H1 (cell line): Measurements from ENCODE around the gene PPP1R15B. TPM values are rescaled to one million over a fixed set of nuclear protein-coding genes. Genes with fewer than 3 reads are reported as not detected.

Experiments used
- CTCF ChIA-PET: fragments of 300-600 bp; sonication (Branson Sonifier 250); formaldehyde crosslinking; loops from one replicate; lab custom pipeline; 2021; ENCODE audit not compliant: partially characterized antibody; lab: Charles Lee
- POLR2A ChIA-PET: fragments of 300-600 bp; sonication (Branson Sonifier 250); formaldehyde crosslinking; loops from one replicate; lab custom pipeline; 2021; ENCODE audit warnings: inconsistent platforms; ENCODE audit not compliant: partially characterized antibody; lab: Charles Lee
- DNase-seq, 2 experiments: peaks; one replicate each; pipeline versions ENCODE4 v3.0.0 to v3.0.0-alpha.2; 2010 to 2022; ENCODE audit warnings: low spot score in 2 of 2, low read depth in 1 of 2, mixed read lengths in 1 of 2
- FAIRE-seq: peaks from 2 replicates; lab custom pipeline; 2011; peaks lifted over from hg19 to GRCh38; lab: Jason Lieb, UNC
- H2AFZ ChIP-seq: 2 replicates; pipeline ENCODE4 v1.8.1; 2012; ENCODE audit warnings: low read length, inconsistent platforms
- H2AK5ac ChIP-seq: 2 replicates; pipeline ENCODE4 v1.6.1; 2013; ENCODE audit warnings: low read depth, low read length
- H2BK120ac ChIP-seq: replicated peaks from 2 replicates; pipeline ENCODE3; 2013; ENCODE audit warnings: low read depth, low read length, inconsistent platforms
- H2BK12ac ChIP-seq: 2 replicates; pipeline ENCODE4 v1.6.1; 2013; ENCODE audit warnings: low read depth, low read length
- H2BK15ac ChIP-seq: 2 replicates; pipeline ENCODE4 v1.6.1; 2013; ENCODE audit warnings: low read length
- H2BK20ac ChIP-seq: 2 replicates; pipeline ENCODE4 v1.6.1; 2013; ENCODE audit warnings: low read length
- H2BK5ac ChIP-seq: 2 replicates; pipeline ENCODE4 v1.6.1; 2013; ENCODE audit warnings: low read depth, low read length
- H3K14ac ChIP-seq: 2 replicates; pipeline ENCODE4 v1.6.1; 2013; ENCODE audit warnings: inconsistent platforms; ENCODE audit not compliant: insufficient read length
- H3K18ac ChIP-seq: 2 replicates; pipeline ENCODE4 v1.6.1; 2013; ENCODE audit warnings: low read length; ENCODE audit errors: extremely low read depth
- H3K23ac ChIP-seq: 2 replicates; pipeline ENCODE4 v1.6.1; 2013; ENCODE audit warnings: inconsistent platforms; ENCODE audit not compliant: insufficient read length
- H3K23me2 ChIP-seq: 2 replicates; pipeline ENCODE4 v1.6.1; 2013; ENCODE audit warnings: low read depth, low read length
- H3K27ac ChIP-seq: 2 replicates; pipeline ENCODE4 v1.6.1; 2011; ENCODE audit warnings: low read depth, low read length, inconsistent platforms
- H3K27me3 ChIP-seq, 4 experiments: replicated peaks in 1 of 4; 1 replicate in 1 of 4; 2 replicates in 3 of 4; pipeline versions ENCODE4 v1.6.1 to v1.8.1; 2011 to 2013; ENCODE audit warnings: low read length in 3 of 4, mild to moderate bottlenecking in 3 of 4, inconsistent platforms in 2 of 4, mixed read lengths in 2 of 4, moderate library complexity in 1 of 4; ENCODE audit not compliant: control insufficient read depth in 3 of 4, insufficient read depth in 3 of 4; ENCODE audit errors: extremely low read depth in 1 of 4
- H3K36me3 ChIP-seq, 4 experiments: 2 replicates each; pipeline versions ENCODE4 v1.6.1 to v1.8.1; 2011 to 2013; ENCODE audit warnings: mild to moderate bottlenecking in 4 of 4, low read length in 3 of 4, moderate library complexity in 2 of 4, control low read depth in 1 of 4, inconsistent platforms in 1 of 4; ENCODE audit not compliant: insufficient read depth in 4 of 4, control insufficient read depth in 2 of 4
- H3K4ac ChIP-seq: replicated peaks from 2 replicates; pipeline ENCODE3; 2013; ENCODE audit warnings: low read length, low read depth, mixed read lengths, inconsistent platforms; ENCODE audit not compliant: insufficient read length
- H3K4me1 ChIP-seq, 4 experiments: replicated peaks in 1 of 4; 1 replicate in 1 of 4; 2 replicates in 3 of 4; pipeline versions ENCODE4 v1.6.1 to v1.8.1; 2011 to 2013; ENCODE audit warnings: low read length in 3 of 4, inconsistent platforms in 2 of 4, mixed read lengths in 1 of 4; ENCODE audit not compliant: insufficient read depth in 4 of 4, control insufficient read depth in 3 of 4
- H3K4me2 ChIP-seq, 2 experiments: 2 replicates each; pipeline versions ENCODE4 v1.6.1 to v1.8.1; 2011 to 2013; ENCODE audit warnings: low read depth in 2 of 2, low read length in 2 of 2, control low read depth in 1 of 2, inconsistent platforms in 1 of 2, mild to moderate bottlenecking in 1 of 2; ENCODE audit not compliant: insufficient read depth in 1 of 2
- H3K4me3 ChIP-seq, 4 experiments: fragments of 200-600, 300-600 bp in 1 of 4; sonication (generic), shearing (Covaris generic), sonication (Bioruptor Twin) in 1 of 4; 2 replicates each; pipeline versions ENCODE4 v1.5.1 to v1.8.1; 2011 to 2016; ENCODE audit warnings: low read length in 4 of 4, low read depth in 3 of 4, control low read depth in 2 of 4, inconsistent platforms in 2 of 4, mild to moderate bottlenecking in 2 of 4, mixed read lengths in 1 of 4, moderate library complexity in 1 of 4; ENCODE audit not compliant: insufficient read depth in 2 of 4; ENCODE audit errors: extremely low read depth in 1 of 4
- H3K56ac ChIP-seq: replicated peaks from 2 replicates; pipeline ENCODE3; 2013; ENCODE audit warnings: low read depth, mild to moderate bottlenecking, mixed read lengths, low read length, inconsistent platforms; ENCODE audit not compliant: insufficient read length
- H3K79me1 ChIP-seq: 2 replicates; pipeline ENCODE4 v1.6.1; 2013; ENCODE audit warnings: low read depth, low read length, control low read depth
- H3K79me2 ChIP-seq, 2 experiments: 2 replicates each; pipeline versions ENCODE4 v1.6.1 to v1.8.1; 2012 to 2013; ENCODE audit warnings: low read length in 2 of 2, mild to moderate bottlenecking in 2 of 2, inconsistent platforms in 1 of 2; ENCODE audit not compliant: insufficient read depth in 2 of 2, control insufficient read depth in 1 of 2
- H3K9ac ChIP-seq, 4 experiments: replicated peaks in 1 of 4; 1 replicate in 1 of 4; 2 replicates in 3 of 4; pipeline versions ENCODE4 v1.6.1 to v1.8.1; 2011 to 2013; ENCODE audit warnings: low read depth in 3 of 4, low read length in 3 of 4, control low read depth in 2 of 4, mild to moderate bottlenecking in 2 of 4, moderate library complexity in 2 of 4, inconsistent platforms in 1 of 4; ENCODE audit errors: extremely low read depth in 1 of 4
- H3K9me3 ChIP-seq, 2 experiments: 2 replicates each; pipeline versions ENCODE4 v1.6.1 to v1.8.1; 2012 to 2013; ENCODE audit warnings: mild to moderate bottlenecking in 2 of 2, moderate library complexity in 2 of 2, control low read depth in 1 of 2, inconsistent platforms in 1 of 2, low read depth in 1 of 2, low read length in 1 of 2, mixed read lengths in 1 of 2; ENCODE audit not compliant: insufficient read depth in 2 of 2
- H4K20me1 ChIP-seq, 2 experiments: replicated peaks in 1 of 2; 2 replicates each; pipeline versions ENCODE3 to v1.8.1; 2011 to 2013; ENCODE audit warnings: inconsistent platforms in 2 of 2, low read length in 2 of 2, mild to moderate bottlenecking in 1 of 2; ENCODE audit not compliant: insufficient read depth in 2 of 2, control insufficient read depth in 1 of 2
- H4K5ac ChIP-seq: 2 replicates; pipeline ENCODE4 v1.6.1; 2013; ENCODE audit warnings: low read length, low read depth, mixed read lengths, inconsistent platforms; ENCODE audit not compliant: insufficient read length
- H4K8ac ChIP-seq: 2 replicates; pipeline ENCODE4 v1.8.0; 2013; ENCODE audit warnings: mild to moderate bottlenecking, moderate library complexity, low read length, inconsistent platforms; ENCODE audit not compliant: insufficient read depth; ENCODE audit errors: extremely low read depth
- H4K91ac ChIP-seq: replicated peaks from 2 replicates; pipeline ENCODE3; 2013; ENCODE audit warnings: low read length, mixed read lengths, inconsistent platforms; ENCODE audit not compliant: insufficient read length
- BCL11A ChIP-seq, 2 experiments: IDR thresholded peaks; one replicate each; pipeline ENCODE4 v1.6.1; 2011; ENCODE audit warnings: low read depth in 2 of 2, low read length in 2 of 2, mild to moderate bottlenecking in 2 of 2
- CBX8 ChIP-seq: fragments of 300-800, 300-1000 bp; sonication (generic); IDR thresholded peaks from 2 replicates; pipeline ENCODE4 v1.7.1; 2016; ENCODE audit warnings: low read depth, low read length, borderline replicate concordance
- FOSL1 ChIP-seq: IDR thresholded peaks from 2 replicates; pipeline ENCODE4 v1.6.1; 2011; ENCODE audit warnings: mild to moderate bottlenecking, low read depth, low read length, moderate library complexity; ENCODE audit not compliant: insufficient read depth
- HDAC6 ChIP-seq: IDR thresholded peaks from one replicate; pipeline ENCODE4 v1.7.1; 2012; ENCODE audit warnings: low read depth, mild to moderate bottlenecking, inconsistent platforms, low read length, moderate library complexity
- JUN ChIP-seq: IDR thresholded peaks from 2 replicates; pipeline ENCODE4 v1.6.1; 2011; ENCODE audit warnings: low read depth, mild to moderate bottlenecking, improper control_type of control experiment, low read length
- KDM5A ChIP-seq: fragments of 200-600 bp; IDR thresholded peaks from 2 replicates; pipeline ENCODE4 v1.7.1; 2012; ENCODE audit warnings: mild to moderate bottlenecking, low read length, inconsistent platforms, mixed read lengths
- PHF8 ChIP-seq: fragments of 200-600 bp; sonication (generic); conservative IDR thresholded peaks from 2 replicates; pipeline ENCODE4 v1.7.1; 2012; ENCODE audit warnings: low read depth, mild to moderate bottlenecking, inconsistent platforms, low read length, moderate library complexity
- POU5F1 ChIP-seq: IDR thresholded peaks from 2 replicates; pipeline ENCODE4 v1.6.1; 2011; ENCODE audit warnings: low read depth, mild to moderate bottlenecking, low read length, moderate library complexity
- SIX5 ChIP-seq: IDR thresholded peaks from 2 replicates; pipeline ENCODE4 v1.6.1; 2011; ENCODE audit warnings: mild to moderate bottlenecking, low read depth, low read length
- SP2 ChIP-seq: IDR thresholded peaks from 2 replicates; pipeline ENCODE4 v1.6.1; 2012; ENCODE audit warnings: mild to moderate bottlenecking, low read length, inconsistent platforms
- TAF7 ChIP-seq: optimal IDR thresholded peaks from 2 replicates; pipeline ENCODE3; 2011; ENCODE audit warnings: low read depth, mild to moderate bottlenecking, inconsistent platforms, low read length, moderate library complexity, borderline replicate concordance
- ZNF274 ChIP-seq: IDR thresholded peaks from 2 replicates; pipeline ENCODE4 v1.7.0; 2012; ENCODE audit warnings: low read length, borderline replicate concordance; ENCODE audit errors: extremely low read depth
- WGBS, 2 experiments: shearing (Covaris generic) in 1 of 2; methylation state at CpG; one replicate each; pipeline versions ENCODE4 v1.1.6 to v1.1.7; 2013 to 2015; ENCODE audit warnings: low lambda C conversion rate in 2 of 2, mixed read lengths in 2 of 2, inconsistent platforms in 1 of 2, low coverage in 1 of 2, missing lambda C conversion rate in 1 of 2; ENCODE audit not compliant: insufficient replicate concordance in 2 of 2, insufficient coverage in 1 of 2, insufficient read length in 1 of 2; ENCODE audit errors: extremely low coverage in 1 of 2, missing lambda C conversion rate in 1 of 2; 5-methylcytosine and 5-hydroxymethylcytosine counted together
- polyA plus RNA-seq, 7 experiments: library from polyadenylated mRNA; depleted of rRNA in 3 of 7; stranded (reverse) in 5 of 7; unstranded in 2 of 7; fragments of >200 nt in 5 of 7; fragments of 200-250 nt in 2 of 7; gene quantifications; 1 replicate in 5 of 7; 2 replicates in 1 of 7; 4 replicates in 1 of 7; pipeline versions ENCODE4 v1.2.1 to v1.2.3, GENCODE V29; 2011 to 2013; ENCODE audit warnings: missing spikeins in 2 of 7, mixed read lengths in 2 of 7
- total RNA-seq: library from RNA; stranded (reverse); fragmentation: NEBNext Ultra II Directional; extraction: Animal tissue kit (Norgen Biotek cat#: 25700); gene quantifications from 2 replicates; pipeline ENCODE4 v1.2.1, GENCODE V29; 2021
- TF ChIP-seq, protein P1 (sequence below): IDR thresholded peaks from 2 replicates; pipeline ENCODE4 v1.6.1; 2012; ENCODE audit warnings: inconsistent platforms

The PPP1R15B gene
- total and polyA plus RNA-seq, 2 of the 8 experiments (the other 6 are each of a cell fraction or from before 2014, with no cell fraction given) = 14.4 to 72.2 TPM

DNA sequence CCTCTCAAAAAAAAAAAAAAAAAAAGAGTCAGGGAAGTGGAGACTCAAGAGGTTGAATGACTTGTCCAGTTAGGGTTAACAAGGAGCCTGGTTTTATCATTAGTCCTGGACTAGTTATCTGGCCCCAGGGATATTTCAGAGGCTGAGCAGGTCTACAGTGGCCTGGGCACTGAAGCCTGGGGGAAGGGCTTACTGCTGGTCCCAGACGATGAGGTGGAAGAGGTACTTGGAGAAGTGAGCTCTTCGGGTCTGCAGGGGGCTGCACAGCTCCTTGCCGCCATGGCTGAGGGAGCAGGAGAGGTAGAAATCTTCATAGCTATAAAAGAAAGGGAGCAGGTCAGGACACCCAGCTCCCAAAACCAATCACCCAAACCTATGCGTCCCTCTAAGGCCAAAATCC, 42.9 kb upstream of the PPP1R15B start:
- H3K4ac ChIP-seq = no peak overlapping the region
- H2AFZ ChIP-seq = no peak overlapping the region
- peak overlapping the region; percentile 86 for H2BK20ac ChIP-seq
- H2BK12ac ChIP-seq = 0 out of 2 replicates have a peak overlapping the region, but pooled peaks have one; percentile 71
- FAIRE-seq (no peak), DNase-seq (no peak)
- H3K27ac ChIP-seq = no peak overlapping the region
- H3K9ac ChIP-seq = peak overlapping the region in 2 of 4 experiments; percentile 23 to 25; a peak in 2 of 7 replicates
- CTCF ChIA-PET = interaction anchor here (0.9 to 47.3 kb wide), 7 partner anchors 7 to 353 kb away, joined by 3 to 2124 read pairs (median 5); partner anchors contain the start of genes MDM4 and PIK3C2B
- H3K14ac ChIP-seq = no peak overlapping the region
- H3K23ac ChIP-seq = no peak overlapping the region
- no peak overlapping the region for H4K5ac ChIP-seq
- no peaks in the 10 kb centered on the region for H3K79me1 ChIP-seq
- peak overlapping the region in 3 of 4 experiments; percentile 0 to 38 (median 19); a peak in 1 of 8 replicates for H3K4me3 ChIP-seq
- peak overlapping the region; percentile 93 for H2BK120ac ChIP-seq
- H3K23me2 ChIP-seq = no peaks in the 10 kb centered on the region; the same call in 1 of the 2 replicates
- H3K79me2 ChIP-seq = no peaks in the 10 kb centered on the region
- no peak overlapping the region for H4K8ac ChIP-seq
- no peaks in the 10 kb centered on the region; a peak in 1 of 4 replicates for H3K9me3 ChIP-seq
- H4K91ac ChIP-seq = peak overlapping the region; percentile 68
- 0 out of 2 replicates have a peak overlapping the region, but pooled peaks have one; percentile 63 for H3K18ac ChIP-seq
- WGBS, 2 experiments = 85% methylated on average over 4 of the region's 4 CpGs; no CpG with 5 or more reads in 1 of the 2 experiments
- peaks cover 0 to 6% (median 3%) of the 10 kb centered on the region in 4 experiments; a peak in 4 of 8 replicates for H3K36me3 ChIP-seq
- H3K56ac ChIP-seq = peak overlapping the region; percentile 17
- H3K4me1 ChIP-seq = peaks cover 12 to 40% (median 23%) of the 10 kb centered on the region in 4 experiments
- peak overlapping the region; percentile 20; the same call in 1 of the 2 replicates for H2BK5ac ChIP-seq
- H2BK15ac ChIP-seq = peak overlapping the region; percentile 31; the same call in 1 of the 2 replicates
- no peaks in the 10 kb centered on the region for H4K20me1 ChIP-seq
- no peaks in the 10 kb centered on the region for H3K27me3 ChIP-seq
- H3K4me2 ChIP-seq = peak overlapping the region; percentile 53 to 55; a peak in 3 of 4 replicates
- POLR2A ChIA-PET = interaction anchor here (0.7 to 7.0 kb wide), 5 partner anchors 8 to 62 kb away, joined by 3 to 42 read pairs (median 3); partner anchors contain the start of genes MDM4 and PIK3C2B
- H2AK5ac ChIP-seq = no peak overlapping the region
- TF ChIP-seq JUN = no peak
- TF ChIP-seq BCL11A (IDR thresholded peaks at IDR 0.05; ENCODE audit: low read depth in 2 of 2, low read length in 2 of 2) = no peak
- TF ChIP-seq FOSL1 = no peak
- TF ChIP-seq TAF7 = no peak
- TF ChIP-seq HDAC6 = no peak
- no peak for TF ChIP-seq POU5F1
- TF ChIP-seq SP2 = no peak
- TF ChIP-seq KDM5A = no peak
- no peak for TF ChIP-seq SIX5
- TF ChIP-seq, protein P1, sequence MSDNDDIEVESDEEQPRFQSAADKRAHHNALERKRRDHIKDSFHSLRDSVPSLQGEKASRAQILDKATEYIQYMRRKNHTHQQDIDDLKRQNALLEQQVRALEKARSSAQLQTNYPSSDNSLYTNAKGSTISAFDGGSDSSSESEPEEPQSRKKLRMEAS = no peak
- TF ChIP-seq ZNF274 = no peak
- no peak for TF ChIP-seq PHF8
- TF ChIP-seq CBX8 = no peak
